GM06990 (cell line): ENCODE results near the gene HRK.
A peak's percentile ranks its signal among the peaks of the same experiment; 100 is the strongest.

ENCODE experiments used
- DNase-seq: peaks from one replicate; pipeline ENCODE4 v3.0.0-alpha.2; 2011; ENCODE audit not compliant: insufficient read length; ENCODE audit errors: extremely low read depth
- H3K27me3 ChIP-seq: replicated peaks from 2 replicates; pipeline ENCODE4 v1.6.0; 2011; ENCODE audit warnings: low read length; ENCODE audit not compliant: control insufficient read depth, insufficient read depth
- H3K36me3 ChIP-seq: 2 replicates; pipeline ENCODE4 v1.5.1; 2011; ENCODE audit warnings: low read length; ENCODE audit not compliant: control insufficient read depth, insufficient read depth
- H3K4me3 ChIP-seq: replicated peaks from 2 replicates; pipeline ENCODE4 v1.5.1; 2011; ENCODE audit warnings: low read depth, mild to moderate bottlenecking, control low read depth, low read length
- CTCF ChIP-seq: IDR thresholded peaks from 2 replicates; pipeline ENCODE4 v1.5.1; 2011; ENCODE audit warnings: low read length, control low read depth, mild to moderate bottlenecking, inconsistent platforms; ENCODE audit not compliant: insufficient read depth, poor library complexity, severe bottlenecking

Gene HRK

DNA sequence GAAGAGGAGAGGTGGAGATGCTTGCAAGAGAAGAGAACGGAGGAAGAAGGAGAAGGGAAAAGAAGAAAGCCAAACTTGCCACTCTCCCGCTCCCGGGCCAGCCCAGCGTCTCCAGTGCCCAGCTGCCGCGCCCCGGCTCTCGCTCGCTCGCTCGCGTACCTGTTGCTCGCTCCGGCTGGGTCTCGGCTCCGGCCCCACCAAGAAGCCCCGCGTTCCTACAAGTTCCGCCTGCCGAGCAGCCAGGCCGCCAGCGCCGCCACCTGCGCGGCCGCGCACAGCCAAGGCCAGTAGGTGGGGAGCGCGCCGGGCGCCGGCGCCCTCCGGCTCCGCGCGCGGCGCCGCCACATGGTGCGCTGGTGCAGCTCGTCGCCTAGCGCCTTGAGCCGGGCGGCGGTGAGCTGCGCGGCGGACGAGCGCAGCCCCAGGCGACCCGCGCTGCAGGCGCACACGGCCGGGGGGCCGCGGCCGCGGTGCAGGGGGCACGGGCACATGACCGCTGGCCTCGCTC lies 370 bp downstream of the HRK start:
- Histone ChIP-seq H3K36me3 (no peaks in the 10 kb centered on the region), H3K27me3 (peaks cover 13% of the 10 kb centered on the region), H3K4me3 (no peak overlapping the region; the same call in 1 of the 2 replicates)
- peak; percentile 81 for DNase-seq
- no peak for TF ChIP-seq CTCF

DNA sequence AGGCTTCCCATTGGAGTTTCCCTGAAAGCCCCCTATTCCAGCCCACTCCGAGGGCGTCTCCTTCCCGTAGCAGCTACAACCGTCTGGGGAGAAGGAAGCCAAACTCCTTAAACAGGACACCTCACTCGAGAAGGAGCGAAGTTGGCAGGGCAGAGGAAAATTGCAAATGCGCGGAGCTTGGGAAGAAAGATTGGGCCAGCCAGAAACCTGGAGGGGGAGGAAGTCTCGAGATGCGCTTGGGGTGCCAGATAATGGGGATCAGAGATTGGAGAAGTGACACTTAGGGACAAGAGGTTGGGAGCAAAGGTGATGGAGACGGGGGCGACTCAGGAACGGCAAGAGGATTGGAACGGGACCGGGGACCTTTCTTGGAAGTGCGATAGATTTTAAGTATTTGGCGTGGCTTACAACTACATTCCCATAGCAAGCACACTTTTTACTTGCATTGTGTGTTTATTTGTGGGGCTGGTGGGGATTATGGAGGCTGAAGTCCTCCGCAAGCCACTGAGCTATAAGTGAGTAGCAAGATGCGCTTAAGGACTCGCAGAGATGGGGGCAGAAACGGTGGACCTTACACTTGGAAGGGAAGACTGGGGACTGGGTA lies 926 bp downstream of the HRK start:
- no peak for TF ChIP-seq CTCF
- no peaks in the 10 kb centered on the region for H3K36me3 ChIP-seq
- no peak for DNase-seq
- H3K4me3 ChIP-seq: no peak overlapping the region
- H3K27me3 ChIP-seq: peaks cover 13% of the 10 kb centered on the region

DNA sequence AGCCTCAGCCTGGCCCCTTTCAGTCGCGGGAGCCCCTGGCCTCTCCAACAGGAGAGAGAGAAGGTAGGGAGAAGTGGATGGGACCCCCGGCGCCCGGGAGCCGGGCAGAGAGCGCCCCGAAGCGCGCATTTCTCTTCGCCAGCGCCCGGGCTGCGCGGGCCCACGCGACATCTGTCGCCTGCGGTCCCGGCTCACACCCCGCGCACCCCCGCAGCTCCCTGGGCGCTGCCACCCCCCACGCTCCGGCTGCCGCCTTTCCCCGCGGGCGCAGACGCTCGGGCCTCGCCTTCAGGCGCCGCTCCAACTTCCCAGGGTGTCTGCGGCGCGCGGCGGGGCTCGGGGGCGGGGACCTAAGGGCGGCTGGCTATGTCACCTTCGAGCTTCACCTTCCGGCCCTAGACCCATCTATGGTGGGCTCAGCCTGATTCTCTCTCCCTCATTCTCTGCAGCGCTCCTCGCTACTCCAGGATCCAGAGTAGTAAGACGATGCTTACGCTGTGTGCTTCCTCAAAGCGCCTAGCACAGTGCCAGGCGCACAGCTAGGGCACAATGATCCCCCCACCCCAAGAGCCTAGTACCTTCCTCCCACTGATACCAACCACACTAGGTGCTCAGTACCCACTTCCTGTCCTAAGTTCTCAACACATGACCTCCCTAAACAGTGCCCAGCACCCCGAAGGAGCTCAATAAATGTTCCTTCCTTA lies 1.6 kb downstream of the HRK start:
- no peaks in the 10 kb centered on the region for H3K36me3 ChIP-seq
- no peak for DNase-seq
- no peak overlapping the region for H3K4me3 ChIP-seq
- no peak for TF ChIP-seq CTCF
- H3K27me3 ChIP-seq: peaks cover 13% of the 10 kb centered on the region

DNA sequence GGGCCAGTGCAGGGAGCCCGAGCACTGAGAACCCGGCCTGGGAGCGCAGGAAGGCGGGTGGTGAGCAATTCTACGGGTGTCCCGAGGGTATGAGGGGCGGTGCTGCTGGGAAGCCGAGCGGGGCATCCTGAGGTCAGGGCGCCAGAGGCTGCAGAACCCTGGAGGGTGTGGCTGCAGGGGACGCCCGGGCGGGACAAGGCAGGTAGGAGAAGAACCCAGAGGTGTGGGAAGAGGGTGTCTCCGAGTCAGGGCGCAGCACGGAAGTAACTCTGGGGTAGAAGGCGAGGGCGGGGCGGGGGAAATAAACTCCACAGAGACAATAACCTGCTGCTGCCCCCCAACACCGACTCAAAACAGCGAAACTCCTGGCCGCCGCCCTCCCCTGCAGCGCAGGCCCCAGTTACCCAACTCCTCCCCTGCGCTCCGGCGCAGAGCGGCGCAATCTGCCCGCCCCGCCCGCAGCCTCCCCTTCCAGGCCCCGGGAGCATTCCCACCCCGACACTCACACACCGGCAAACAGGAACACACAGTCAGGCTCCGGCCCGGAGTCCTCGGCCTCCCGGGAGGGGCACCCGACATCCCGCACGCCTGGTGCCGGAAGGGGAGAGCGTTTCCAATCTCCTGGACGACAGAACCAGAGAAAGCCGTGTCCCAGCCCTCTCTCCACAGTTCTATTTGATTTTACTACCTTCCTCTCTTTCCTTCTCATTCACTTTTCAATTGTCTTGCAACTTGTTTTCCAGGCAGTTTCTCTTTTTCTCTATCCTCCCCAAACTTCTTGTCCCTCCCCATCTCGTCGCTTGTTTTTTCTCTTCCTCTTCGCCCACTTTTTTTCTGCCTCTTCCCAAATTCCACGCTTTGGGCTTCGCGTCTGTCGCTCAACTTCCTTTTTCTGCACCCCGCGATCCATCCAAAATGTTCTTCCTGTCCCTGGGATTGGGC lies 2.4 kb downstream of the HRK start:
- DNase-seq: no peak
- H3K4me3 ChIP-seq: no peak overlapping the region
- H3K27me3 ChIP-seq: peaks cover 13% of the 10 kb centered on the region
- no peak for TF ChIP-seq CTCF
- no peaks in the 10 kb centered on the region for H3K36me3 ChIP-seq

DNA sequence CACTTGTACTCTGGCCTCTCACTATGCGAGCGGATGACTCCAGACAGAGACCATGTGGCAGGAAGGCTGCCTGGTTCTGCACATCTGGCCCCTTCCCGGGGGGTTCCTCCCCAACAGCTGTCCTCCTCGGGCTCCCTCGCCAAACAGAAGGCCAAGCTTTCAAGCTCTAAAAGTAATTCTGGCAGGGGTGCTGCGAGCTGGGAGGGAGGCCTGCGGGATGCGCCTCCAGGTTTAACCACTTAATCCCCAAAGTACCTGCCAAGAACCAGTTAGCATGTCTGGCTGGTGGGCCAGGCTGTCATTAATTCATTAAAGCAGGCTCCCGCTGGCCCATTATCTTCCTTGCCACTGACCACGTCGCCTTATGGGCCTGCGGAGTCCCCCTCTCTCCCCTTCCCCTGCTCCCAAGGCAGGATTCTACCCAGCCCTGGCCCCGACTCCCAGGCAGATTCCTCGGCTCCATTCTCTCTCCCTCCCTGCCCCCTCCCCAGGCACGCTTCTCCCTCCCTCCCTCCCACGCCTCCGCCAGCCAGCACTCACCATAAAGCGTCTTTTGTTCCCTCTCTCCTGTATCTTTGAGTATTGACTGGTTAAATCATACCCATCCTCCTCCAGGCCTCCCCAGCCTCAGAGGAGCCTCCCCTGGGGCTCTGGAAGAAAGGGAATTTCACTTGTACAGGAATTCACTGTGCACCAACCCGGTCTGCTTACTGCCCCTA lies 4.9 kb downstream of the HRK start:
- no peak for TF ChIP-seq CTCF
- H3K4me3 ChIP-seq: no peak overlapping the region
- no peaks in the 10 kb centered on the region for H3K36me3 ChIP-seq
- peaks cover 5% of the 10 kb centered on the region for H3K27me3 ChIP-seq
- no peak for DNase-seq
